ENCODE data around the gene RAB11FIP4. TPM values are rescaled to one million over a fixed set of nuclear protein-coding genes. Genes with fewer than 3 reads are reported as not detected.
"Not testable (repeated sequence)": the region's sequence is repeated elsewhere in the genome, so short reads cannot be mapped to it uniquely, and the experiment has no call there.

RAB11FIP4 gene
- total RNA-seq, 1 donor from 2014 or later, result 13.2 TPM

DNA sequence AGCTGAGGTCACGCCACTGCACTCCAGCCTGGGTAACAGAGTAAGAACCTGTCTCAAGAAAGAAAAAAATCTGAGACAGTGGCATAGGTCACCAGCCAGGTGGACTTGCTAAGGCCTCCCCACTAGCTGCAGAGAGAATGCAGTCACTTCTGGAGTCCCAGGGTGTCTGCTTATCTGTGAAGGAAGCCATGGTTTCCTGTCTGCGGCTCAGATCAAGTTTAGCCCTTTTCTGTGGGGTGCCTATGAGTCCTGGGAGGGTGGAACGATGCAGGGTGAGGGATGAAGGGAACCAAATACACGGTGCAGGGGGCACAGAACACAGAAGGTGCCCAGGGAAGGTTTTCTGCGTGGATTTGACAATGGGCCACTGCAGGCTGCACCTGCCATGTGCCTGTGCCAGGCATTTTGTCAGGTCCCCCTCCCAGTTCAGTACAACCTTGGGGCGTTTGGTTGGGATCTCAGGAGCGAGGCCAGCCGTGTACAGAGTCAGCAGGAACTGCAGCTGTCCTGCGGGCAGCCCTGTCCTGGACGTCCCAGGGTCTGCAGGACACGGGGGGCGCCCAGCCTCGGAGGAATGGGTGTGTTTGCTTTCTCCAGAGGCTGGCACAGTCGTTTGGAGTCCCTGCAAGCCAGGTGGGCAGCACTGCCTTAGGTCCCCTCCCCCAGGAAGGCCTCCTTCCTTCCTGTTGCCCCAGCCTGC is 41.8 kb downstream of the RAB11FIP4 start:
- no peak for DNase-seq (ENCODE audit: low spot score)

DNA sequence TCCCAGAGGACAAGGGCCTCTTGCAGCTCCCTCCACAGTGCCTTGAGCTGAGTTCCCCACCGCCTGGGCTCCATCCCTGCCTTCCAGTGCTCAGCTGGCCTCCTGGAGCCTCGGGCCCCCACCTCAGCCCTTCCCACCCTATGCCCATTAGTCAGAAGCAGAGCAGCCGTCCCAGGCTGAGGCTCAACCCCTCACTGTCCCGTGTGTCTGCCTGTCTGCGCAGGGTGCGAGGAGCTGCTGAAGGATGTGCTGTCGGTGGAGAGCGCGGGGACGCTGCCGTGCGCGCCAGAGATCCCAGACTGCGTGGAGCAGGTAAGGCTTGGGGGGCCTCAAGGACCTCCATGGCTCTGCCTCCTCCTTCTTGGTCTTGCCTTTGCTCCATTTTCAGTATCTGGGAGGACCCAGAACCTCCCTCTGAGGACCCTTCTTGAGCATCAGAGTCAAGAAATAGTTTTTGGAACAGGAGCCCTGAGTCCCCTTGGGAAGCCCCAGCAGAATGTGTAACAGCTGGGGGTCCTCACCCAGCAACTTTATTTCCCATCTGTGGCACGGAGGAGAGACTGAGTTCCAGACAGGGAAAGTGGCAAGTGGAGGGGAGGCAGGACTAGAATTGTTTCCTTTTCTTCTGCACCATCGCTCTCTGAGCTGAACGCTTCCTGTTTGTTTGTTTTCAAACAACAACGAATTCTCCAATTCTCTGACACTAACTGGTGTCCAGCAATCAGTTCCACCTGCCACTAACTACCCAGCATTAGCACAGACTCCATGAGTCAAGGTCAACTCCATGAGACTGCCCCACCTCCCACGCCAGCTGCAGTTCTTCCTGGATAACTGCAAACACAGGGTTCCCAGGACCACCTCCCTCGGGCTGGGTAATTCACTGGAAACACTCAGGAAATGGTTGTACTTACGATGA is 42.6 kb downstream of the RAB11FIP4 start:
- DNase-seq (ENCODE audit: low spot score), result no peak

DNA sequence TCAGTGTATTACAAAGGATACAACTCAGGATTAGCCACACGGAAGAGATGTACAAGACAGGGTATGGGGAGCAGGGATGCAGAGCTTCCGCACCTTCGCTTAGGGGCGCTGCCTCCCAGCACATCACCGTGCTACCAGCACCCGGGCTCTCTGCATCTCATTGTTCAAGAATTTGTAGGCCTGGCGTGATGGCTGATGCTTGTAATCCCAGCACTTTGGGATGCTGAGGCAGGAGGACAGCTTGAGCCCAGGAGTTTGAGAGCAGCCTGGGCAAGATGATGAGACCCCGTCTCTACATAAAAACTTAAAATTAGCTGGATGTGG is 43.2 kb downstream of the RAB11FIP4 start:
- no peak for DNase-seq (ENCODE audit: low spot score)

DNA sequence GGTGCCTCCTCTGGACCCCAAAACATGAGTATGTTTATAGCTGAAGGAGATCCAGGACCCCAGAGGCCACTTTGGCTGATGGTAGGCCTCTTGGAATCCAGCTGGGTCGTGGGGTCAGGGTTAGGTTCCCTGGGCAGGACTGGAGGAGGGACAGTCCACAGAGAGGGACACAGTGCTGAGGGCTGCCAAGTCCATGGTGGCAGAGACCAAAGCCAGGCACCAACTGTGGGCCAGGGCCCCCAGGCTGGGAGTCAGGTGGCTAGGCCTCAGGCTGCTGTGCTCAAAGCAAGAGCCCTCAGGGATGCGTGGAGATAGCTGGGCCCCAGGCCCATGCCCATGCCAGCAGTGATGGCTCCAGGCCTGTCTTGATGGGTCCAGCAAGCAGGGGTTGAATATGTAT is 44.1 kb downstream of the RAB11FIP4 start:
- no peak for DNase-seq (ENCODE audit: low spot score)

DNA sequence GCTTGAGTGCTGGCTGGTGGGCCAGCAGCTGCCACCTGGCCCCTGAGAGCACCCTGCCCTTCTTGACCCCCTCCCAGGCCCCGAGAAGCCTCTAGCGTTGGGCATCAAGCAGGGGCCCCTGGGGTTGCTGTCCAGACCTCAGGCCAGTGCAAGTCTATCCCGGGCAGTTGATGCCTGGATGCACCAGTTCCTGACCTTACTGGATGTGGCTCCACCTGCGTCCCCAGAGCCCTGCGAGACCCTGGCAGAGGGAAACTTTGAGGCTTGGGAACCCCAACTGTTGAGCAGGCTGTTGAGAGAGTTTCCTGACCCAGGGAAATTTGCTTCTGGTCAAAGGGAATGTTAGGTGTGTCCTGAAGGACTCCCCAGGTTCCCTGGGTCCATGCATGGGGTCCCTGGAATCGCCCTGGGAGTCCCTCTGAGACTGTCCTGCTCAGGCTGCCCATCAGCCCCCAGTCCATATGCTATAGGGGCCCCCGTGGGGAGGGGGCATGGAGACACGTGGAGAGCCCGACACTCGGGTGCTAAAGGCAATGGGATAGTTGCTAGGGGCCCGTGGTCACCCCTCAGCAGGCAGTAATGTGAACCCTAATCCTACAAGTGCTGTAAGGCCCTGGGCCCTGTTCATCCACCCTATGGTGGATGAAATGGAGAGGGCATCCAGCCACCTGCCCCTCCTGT is 46.4 kb downstream of the RAB11FIP4 start:
- DNase-seq (ENCODE audit: low spot score), result no peak

DNA sequence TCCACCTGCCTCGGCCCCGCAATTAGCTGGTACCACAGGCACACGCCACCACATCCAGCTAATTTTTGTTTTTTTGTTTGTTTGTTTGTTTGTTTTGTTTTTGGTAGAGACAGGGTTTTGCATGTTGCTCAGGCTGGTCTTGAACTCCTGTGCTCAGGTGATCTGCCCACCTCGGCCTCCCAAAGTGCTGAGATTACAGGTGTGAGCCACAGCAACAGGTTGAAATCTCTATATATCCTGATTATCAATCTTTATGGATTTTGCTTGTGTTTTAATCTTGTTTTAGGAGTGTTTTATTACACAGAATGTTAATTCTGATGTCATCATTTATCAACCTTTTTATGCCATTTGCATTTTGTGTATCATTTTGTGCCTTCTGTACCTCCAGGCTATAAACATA is 48.2 kb downstream of the RAB11FIP4 start:
- no peak for DNase-seq (ENCODE audit: low spot score)

DNA sequence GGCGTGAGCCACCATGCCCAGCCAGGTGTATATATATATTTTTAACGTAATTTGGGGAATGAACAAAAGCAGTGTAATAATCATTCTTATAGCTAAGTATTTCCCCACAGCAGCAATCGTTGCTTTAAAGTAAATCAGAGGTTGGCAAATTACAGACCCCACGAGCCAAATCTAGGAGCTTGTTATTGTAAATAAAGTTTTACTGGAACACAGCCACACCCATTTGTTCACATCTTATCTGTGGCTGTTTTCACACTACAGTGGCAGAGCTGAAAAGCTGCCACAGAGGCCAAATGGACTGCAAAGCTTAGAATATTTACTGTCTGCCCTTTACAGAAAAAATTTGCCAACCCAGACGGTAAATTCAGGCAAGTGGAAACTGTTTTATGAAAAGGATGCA is 50.8 kb downstream of the RAB11FIP4 start:
- no peak for DNase-seq (ENCODE audit: low spot score)

DNA sequence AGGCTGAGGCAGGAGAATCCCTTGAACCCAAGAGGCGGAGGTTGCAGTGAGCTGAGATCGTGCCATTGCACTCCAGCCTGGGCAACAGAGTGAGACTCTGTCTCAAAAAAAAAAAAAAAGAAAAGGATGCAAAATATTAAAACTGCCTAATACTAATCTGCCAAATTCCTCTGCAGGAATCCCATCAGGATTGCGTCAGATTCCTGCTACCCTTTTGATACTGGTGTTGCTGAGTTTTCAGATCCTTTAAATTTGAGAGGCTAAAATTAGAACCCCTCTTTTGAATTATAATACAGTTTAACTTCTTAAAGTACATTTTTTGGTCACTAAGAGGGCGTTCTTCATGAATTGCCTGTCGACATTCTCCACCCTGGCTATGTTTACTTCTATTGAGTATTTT is 51.4 kb downstream of the RAB11FIP4 start:
- not testable (repeated sequence) for DNase-seq (ENCODE audit: low spot score)

DNA sequence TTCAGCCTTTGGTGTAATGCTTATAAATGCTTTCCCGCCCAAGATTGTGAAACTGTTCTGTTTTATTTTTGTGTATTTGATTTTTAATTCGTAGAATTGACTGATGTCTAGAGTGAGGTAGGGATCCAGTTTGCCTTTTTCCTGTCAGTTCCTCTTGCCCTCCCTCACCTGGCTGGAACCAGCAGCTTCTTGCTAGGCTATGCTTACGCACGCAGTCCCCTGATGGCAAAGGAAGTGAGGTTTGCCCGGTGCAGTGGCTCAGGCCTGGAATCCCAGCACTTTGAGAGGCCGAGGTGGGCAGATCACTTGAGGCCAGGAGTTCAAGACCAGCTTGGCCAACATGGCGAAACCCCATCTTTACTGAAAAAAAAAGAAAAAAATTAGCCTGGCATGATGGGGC is 51.9 kb downstream of the RAB11FIP4 start:
- no peak for DNase-seq (ENCODE audit: low spot score)

DNA sequence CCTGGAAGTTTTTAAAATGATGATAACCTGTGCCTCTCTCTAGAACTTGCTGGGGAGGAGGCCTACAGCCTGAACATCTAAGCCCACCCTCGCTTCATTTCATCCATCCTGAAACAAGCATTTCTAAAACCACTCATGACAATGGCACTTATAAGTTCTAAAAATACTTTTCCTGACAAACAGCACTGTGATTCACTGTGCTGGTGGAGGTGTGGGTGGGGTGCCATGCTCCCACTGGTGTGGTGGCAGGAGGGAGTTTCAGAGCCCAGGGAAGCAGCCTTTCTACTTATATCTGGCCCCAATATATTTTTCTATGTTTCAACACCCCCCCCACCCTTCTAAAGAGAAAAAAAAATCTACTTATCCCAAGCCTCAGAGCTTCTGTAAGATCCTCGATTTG is 52.6 kb downstream of the RAB11FIP4 start:
- DNase-seq (ENCODE audit: low spot score), result no peak

DNA sequence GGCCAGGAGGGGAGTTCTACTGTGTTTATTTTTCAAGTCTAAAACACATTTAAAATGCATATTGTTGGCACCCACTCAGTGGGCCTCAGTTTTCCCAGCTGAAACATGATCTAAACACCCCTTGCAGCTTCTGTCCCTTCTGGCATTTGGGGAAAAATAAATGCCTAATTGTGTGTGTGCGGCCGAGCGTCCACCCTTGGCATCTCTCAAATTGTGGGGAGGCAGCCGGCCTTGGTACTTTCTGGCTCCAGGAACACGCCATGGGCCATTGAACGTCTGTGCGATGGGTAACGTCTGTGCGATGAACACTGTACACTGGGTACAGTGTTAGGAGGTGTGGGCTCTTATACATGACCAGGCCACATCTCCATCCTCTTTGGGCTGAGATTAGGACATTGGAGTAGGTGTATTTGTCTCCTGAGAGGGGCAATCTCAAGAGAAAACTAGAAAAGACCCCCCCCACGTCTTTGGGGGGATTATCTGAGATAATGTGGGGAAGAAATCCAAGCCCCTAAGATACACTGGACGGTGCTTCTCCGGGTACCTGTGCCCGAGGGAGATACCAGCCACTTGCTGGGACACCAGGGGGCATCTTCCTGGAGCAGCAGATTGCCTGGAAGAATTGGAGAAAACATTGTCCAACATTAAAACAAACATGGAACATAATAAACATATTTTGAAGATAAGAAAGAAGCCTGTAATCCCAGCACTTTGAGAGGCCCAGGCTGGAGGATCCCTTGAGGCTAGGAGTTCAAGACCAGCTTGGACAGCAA is 54.9 kb downstream of the RAB11FIP4 start:
- no peak for DNase-seq (ENCODE audit: low spot score)

DNA sequence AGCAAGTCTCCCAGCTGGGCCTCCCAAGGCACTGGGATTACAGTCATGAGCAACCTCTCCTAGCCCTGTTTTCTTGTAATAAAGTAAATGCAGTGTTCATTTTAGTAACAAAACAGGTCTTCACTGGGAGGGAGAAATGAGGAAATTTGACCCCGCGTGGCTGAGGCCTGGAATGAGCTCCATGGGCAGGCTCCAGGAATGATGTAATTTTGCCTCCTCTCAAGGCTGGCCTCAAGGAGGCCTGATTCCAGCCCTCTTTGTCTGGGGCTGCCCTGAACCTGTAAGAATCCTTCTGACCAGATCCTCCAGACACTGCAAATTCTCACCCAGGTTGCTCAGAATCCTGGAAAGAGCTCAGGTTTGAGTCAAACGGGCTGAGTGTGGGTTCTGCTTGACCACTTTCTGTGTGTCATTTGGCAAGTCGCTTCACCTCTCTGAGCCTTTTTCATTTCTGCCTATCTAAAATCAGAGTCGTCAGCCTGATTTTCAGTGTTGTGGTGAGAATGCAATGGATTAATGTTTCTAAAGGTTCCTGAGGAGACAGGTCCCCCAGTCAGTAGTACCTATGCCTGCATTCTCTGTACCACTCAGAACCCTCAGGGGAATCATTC is 57.1 kb downstream of the RAB11FIP4 start:
- peak; percentile 57 for DNase-seq (ENCODE audit: low spot score)

DNA sequence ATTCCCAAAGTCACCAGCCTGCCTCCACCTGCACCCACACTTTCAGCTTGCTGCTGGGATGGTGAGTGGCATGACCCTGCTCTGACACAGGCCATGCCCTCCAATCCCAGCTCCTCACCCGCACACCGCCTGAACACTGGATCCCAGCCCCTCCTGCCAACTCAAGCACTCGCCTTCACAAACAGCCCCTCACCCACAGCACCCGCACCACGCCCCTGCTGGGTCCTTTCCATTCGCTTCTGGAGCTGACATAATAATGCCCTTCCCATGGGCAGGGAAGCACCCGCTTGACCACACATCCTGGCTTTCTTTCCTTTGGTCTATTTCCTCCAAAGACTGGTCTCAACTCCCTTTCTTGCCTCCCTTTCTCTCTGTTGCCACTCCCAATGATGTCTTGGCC is 57.6 kb downstream of the RAB11FIP4 start:
- no peak for DNase-seq (ENCODE audit: low spot score)

DNA sequence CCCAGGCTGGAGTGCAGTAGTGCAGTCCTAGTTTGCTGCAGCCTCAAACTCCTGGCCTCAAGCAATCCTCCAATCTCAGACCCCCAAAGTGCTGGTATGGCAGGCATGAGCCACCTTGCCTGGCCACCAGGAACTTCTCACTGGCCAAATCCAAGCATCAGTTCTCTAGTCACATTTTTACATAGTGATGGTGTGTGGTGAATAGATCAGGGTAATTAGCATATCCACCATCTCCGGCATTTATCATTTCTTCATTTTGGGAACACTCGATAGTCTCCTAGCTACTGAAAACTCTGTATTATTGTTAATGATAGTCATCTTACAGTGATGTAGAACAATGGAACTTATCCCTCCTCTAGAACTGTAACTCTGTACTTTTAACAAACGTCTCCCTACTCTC is 58.3 kb downstream of the RAB11FIP4 start:
- no peak for DNase-seq (ENCODE audit: low spot score)

DNA sequence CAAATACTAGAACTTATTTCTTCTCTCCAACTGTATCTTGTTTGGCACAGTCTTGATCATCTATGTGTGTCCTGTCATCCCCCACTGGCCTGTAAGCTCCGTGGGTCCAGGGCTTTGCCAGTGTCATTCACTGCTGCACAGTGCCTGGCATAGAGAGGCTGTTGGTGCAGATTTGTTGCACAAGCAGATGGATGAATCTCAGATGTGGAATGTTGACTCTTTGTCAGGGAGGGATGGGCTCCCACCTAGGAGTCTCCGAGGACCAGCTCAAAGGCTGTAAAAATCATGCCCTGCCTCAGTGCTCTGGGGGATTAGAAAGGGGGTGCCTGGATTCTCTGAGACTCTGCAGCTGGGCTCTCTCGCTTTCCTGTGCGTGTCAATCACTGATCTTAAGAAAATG is 60.6 kb downstream of the RAB11FIP4 start:
- no peak for DNase-seq (ENCODE audit: low spot score)

DNA sequence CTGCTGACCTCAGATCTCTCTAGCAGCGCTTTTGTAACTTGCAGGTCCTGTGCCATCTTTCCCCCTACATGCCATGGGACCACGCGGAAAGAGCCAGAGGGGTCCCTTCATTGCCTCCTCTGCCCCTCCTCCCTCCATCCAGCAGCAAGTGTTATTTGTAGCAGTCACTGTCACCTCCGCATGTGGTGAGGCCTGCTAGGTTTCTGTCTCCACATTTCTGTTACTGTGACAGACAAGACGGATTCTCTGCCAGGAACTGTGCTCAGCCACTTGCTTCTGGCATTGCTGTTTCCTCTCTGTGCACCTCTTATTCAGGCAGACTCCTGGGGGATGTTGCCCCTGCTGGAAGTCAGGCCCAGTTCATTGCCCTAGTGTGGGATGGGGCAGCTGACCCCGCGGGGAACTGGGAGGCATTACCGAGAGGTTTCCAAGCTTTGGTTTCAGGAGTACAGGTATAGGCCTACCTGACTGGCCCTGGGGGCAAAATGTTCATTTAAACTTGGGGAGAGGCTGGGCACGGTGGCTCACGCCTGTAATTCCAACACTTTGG is 61.2 kb downstream of the RAB11FIP4 start:
- DNase-seq (ENCODE audit: low spot score), result no peak

DNA sequence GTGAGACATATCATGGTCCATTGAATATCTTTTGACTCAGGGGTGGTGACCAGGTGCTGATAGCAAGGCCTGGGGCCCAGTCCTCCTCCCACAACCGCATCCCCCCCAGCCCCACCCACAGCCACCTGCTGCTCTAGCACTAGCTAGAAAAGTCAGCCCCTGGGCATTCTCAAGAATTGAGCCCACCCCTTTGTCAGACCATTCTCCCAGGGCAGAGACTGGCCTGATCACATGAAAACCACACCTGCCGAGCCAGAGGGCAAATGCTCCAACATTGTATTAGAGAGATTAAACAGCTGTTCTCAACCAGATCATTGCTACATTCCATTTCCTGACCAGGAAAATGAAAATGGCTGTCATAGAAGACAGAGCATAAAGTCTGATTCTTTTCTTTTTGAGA is 62.4 kb downstream of the RAB11FIP4 start:
- no peak for DNase-seq (ENCODE audit: low spot score)

DNA sequence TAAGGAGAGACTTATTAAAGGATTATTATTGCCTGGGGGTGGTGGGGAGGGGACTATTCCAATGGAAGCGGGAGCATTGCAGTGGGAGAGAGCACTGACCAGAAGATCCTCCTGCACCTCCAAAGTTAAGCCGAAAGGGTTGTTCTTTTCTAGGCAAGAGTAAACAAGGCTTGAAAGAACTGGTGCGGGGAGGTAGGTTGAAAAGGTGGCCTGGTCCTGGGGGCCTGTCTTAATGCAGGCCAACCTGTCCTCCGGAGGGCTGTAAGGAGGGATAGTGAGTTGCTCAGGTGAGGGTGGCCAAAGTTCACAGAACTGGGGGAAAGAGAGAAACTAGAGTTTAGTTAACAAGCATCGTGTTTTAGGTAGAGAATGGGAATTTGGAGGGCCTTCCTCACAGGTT is 65.3 kb downstream of the RAB11FIP4 start:
- DNase-seq (ENCODE audit: low spot score), result no peak

DNA sequence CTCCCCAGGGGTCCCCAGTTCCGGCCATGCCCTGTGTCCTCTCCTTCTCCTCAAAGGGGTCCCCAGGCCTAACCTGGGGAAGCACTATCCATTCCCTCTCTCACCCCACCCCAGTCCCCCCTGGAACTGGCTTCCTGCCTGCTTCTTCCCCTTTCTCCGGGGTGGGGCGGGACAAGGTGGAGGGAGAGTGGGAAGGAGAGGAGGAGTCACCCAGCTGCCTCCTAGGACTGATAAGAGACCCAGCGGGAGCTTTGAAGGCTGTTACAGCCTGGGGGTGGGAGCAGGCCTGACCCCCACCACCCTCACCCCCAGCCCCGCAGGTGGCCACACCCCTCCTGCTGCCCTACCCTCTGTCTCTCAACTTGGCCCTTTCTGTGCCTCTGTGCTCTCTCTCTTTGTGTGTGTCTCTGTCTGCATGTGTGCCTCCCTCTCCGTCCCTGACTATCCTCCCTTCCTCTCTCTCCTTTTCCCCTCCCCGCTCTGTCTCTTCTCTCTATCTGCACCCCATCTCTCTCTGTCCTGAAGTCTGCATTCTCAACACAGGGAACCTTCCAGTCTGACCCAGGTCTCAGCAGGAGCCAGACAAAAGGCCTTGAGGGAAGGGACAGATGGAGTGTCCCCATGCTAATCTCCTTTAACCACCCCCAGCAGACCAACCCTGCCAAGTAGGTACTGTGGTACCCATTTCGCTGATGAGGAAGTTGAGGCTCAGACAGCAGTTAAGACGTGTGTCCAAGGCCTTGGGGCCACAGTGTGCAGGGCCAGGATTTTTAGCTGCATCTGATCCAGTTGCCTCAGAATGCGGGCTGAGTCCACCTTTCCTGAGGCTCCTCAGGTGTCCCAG is 66.1 kb downstream of the RAB11FIP4 start:
- DNase-seq (ENCODE audit: low spot score), result no peak

DNA sequence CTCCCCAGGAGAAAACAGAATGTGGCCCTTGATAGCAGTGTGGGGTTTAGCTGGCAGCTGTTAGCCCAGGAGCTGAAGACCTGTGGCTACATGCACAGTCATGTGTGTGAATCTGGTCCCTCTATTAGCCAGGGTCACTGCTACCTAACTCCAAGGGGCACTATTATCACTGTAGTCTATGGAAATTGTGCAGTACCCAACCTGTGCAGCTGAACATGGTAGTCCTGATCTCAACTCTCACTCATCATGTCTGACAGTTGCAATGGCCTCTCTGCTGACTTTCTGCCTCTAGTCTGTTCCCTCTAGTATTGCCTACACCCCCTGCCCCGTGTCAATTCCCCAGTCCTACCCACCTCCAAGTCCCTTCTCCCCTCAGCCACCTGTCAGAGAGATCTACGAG is 67.4 kb downstream of the RAB11FIP4 start:
- no peak for DNase-seq (ENCODE audit: low spot score)

All from umbilical cord (tissue), 2 donors.